ENCODE measurements around the gene HRC. TPM values are rescaled to one million over a fixed set of nuclear protein-coding genes. Genes with fewer than 3 reads are reported as not detected.
A peak's percentile ranks its signal among the peaks of the same experiment; 100 is the strongest.

Gene HRC, protein sequence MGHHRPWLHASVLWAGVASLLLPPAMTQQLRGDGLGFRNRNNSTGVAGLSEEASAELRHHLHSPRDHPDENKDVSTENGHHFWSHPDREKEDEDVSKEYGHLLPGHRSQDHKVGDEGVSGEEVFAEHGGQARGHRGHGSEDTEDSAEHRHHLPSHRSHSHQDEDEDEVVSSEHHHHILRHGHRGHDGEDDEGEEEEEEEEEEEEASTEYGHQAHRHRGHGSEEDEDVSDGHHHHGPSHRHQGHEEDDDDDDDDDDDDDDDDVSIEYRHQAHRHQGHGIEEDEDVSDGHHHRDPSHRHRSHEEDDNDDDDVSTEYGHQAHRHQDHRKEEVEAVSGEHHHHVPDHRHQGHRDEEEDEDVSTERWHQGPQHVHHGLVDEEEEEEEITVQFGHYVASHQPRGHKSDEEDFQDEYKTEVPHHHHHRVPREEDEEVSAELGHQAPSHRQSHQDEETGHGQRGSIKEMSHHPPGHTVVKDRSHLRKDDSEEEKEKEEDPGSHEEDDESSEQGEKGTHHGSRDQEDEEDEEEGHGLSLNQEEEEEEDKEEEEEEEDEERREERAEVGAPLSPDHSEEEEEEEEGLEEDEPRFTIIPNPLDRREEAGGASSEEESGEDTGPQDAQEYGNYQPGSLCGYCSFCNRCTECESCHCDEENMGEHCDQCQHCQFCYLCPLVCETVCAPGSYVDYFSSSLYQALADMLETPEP
- not detected for total RNA-seq

DNA sequence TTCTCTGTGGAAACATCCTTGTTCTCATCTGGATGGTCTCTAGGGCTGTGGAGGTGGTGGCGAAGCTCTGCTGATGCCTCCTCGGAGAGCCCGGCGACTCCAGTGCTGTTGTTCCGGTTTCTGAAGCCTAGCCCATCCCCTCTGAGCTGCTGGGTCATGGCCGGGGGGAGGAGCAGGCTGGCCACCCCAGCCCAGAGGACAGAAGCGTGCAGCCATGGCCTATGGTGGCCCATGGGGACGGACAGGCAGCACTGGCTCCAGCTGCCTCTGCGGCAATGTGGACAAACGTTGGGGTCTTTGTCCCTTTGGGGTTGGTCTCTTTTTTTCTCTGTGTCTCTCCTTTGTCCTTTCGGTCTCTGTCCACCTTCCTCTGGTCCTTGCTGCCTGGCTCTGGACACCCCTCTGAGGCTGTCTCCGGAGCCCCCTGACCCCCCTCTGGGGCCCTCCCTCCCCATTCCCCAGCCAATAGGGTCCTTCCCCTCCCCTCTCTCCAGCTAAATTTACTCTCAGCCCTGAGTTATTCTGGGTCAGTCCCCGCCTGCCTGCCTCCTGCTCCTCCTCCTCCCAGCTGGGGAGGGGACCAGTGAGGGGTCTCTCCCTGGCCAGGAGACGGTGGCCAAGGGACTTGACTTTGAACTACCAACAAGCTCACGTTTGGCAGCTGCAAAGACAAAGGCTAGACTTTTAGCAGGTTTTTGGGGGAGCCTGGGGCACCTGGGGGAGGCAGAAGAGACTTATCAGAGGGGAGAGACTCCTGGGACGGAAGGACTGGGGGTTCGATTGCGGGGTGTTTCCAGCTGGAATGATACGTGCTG lies at the start of gene HRC:
HRC (minus strand) TSS at position 392 of the 815 bp plus-strand sequence; CDS start at position 233, 159 bp downstream.
- H3K36me3 Mint-ChIP-seq (ENCODE audit: low read depth): peaks cover 5% of the 10 kb centered on the region
- POLR2A ChIA-PET: no interaction called here
- H3K4me3 Mint-ChIP-seq: no peak within 1 kb of the TSS
- no peaks in the 10 kb centered on the region for H3K9me3 Mint-ChIP-seq
- peaks cover 13% of the 10 kb centered on the region for H3K4me1 Mint-ChIP-seq
- no peak within 1 kb of the TSS for H3K27ac Mint-ChIP-seq
- CTCF ChIA-PET: interaction anchor here (0.8 to 1.3 kb wide), 2 partner anchors 49 to 162 kb away, joined by 3 read pairs; partner anchors contain the start of genes GYS1 and RUVBL2
- H3K27me3 Mint-ChIP-seq: peaks cover 64% of the 10 kb centered on the region
- no peak for DNase-seq

DNA sequence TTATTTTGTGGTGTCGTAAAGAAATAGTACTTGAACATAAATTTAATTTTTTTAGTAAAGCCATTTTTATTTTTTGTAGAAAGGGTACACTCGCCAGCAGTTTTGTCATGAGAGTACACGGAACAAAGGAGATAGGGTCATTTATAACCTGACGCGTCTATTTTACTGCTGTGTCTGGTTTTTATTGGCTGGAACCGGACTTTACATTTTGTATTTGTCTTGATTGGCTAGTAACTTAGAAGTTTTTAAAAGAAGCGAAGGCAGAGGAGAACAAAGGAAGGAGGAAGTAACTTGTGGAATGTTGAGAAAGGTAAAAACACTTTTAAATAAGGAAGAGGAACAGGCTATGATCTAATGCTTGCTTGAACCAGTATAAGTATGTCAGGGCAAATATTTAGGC lies 45.8 kb upstream of the HRC start:
- Mint-ChIP-seq H3K27ac (no peak overlapping the region), H3K4me1 (peaks cover 11% of the 10 kb centered on the region), H3K36me3 (ENCODE audit: low read depth) (no peaks in the 10 kb centered on the region), H3K27me3 (no peaks in the 10 kb centered on the region), H3K4me3 (no peak overlapping the region), H3K9me3 (no peaks in the 10 kb centered on the region)
- no peak for DNase-seq
- ChIA-PET CTCF (no interaction called here), POLR2A (no interaction called here)

DNA sequence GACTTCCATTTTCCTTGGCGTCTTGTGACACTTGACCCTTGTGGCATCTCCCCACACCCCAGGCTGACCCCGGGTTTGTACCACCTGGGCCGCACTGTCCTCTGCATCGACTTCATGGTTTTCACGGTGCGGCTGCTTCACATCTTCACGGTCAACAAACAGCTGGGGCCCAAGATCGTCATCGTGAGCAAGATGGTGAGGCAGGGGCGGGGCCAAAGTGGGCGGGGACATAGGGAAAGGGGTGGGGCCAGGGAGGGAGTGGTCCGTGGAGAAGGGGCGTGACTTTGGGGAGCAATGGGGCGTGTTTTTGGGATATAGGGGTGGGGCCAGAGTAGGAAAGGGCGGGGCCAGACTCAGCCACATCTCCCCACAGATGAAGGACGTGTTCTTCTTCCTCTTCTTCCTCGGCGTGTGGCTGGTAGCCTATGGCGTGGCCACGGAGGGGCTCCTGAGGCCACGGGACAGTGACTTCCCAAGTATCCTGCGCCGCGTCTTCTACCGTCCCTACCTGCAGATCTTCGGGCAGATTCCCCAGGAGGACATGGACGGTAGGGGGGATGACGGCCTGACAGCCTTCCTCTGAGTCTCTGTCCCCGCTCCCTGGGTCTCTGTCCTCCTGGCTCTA lies 45.2 kb upstream of the HRC start:
- ChIA-PET POLR2A (no interaction called here), CTCF (interaction anchor here (0.9 kb wide), 1 partner anchor 102 kb away, joined by 3 read pairs; no protein-coding TSS in a partner anchor)
- H3K4me3 Mint-ChIP-seq: no peak overlapping the region
- H3K27ac Mint-ChIP-seq: no peak overlapping the region
- no peaks in the 10 kb centered on the region for H3K9me3 Mint-ChIP-seq
- no peaks in the 10 kb centered on the region for H3K27me3 Mint-ChIP-seq
- peaks cover 11% of the 10 kb centered on the region for H3K4me1 Mint-ChIP-seq
- no peak for DNase-seq
- no peaks in the 10 kb centered on the region for H3K36me3 Mint-ChIP-seq (ENCODE audit: low read depth)

DNA sequence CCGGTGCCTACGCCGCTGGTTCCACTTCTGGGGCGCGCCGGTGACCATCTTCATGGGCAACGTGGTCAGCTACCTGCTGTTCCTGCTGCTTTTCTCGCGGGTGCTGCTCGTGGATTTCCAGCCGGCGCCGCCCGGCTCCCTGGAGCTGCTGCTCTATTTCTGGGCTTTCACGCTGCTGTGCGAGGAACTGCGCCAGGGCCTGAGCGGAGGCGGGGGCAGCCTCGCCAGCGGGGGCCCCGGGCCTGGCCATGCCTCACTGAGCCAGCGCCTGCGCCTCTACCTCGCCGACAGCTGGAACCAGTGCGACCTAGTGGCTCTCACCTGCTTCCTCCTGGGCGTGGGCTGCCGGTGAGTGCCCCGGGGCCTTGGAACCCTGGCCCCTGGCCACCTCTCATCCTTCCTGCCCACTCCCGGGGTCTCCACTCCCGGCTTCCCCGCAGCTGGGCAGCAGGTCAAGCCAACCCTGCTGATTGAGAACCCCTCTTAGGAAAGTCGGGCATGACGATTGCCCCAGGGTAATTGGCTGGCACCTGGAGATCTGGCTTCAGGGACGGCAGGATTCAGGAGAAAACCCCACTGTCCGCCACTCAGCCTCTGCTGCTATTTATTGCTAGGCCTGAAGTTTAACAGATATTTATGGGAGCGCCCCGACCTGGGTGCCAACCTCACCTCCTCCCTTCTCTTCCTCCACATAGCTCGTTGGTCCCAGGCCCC lies 41.5 kb upstream of the HRC start:
- H3K36me3 Mint-ChIP-seq (ENCODE audit: low read depth): no peaks in the 10 kb centered on the region
- H3K4me3 Mint-ChIP-seq: no peak overlapping the region
- no peak for DNase-seq
- H3K27ac Mint-ChIP-seq: no peak overlapping the region
- no peaks in the 10 kb centered on the region for H3K9me3 Mint-ChIP-seq
- H3K4me1 Mint-ChIP-seq: peaks cover 11% of the 10 kb centered on the region
- H3K27me3 Mint-ChIP-seq: peaks cover 2% of the 10 kb centered on the region
- POLR2A ChIA-PET: no interaction called here
- CTCF ChIA-PET: no interaction called here

DNA sequence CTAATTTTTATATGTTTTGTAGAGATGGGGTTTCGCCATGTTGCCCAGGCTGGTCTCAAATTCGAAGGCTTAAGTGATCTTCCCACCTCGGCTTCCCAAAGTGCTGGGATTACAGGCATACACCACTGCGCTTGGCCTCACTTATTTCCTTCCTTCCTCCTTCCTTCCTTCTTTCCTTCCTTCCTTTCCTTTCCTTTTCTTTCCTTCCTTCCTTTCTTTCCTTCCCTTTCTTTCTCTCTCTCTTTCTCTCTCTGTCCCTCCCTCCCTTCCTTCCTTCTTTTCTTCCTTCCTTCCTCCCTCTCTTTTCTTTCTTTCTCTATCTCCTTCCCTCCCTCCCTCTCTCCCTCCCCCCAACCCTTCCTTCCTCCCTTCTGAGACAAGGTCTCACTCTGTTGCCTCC lies 39.2 kb upstream of the HRC start:
- DNase-seq: no peak
- ChIA-PET POLR2A (no interaction called here), CTCF (interaction anchor here (0.6 kb wide), 1 partner anchor 1284 kb away, joined by 4 read pairs; no protein-coding TSS in a partner anchor)
- Mint-ChIP-seq H3K27me3 (peaks cover 2% of the 10 kb centered on the region), H3K27ac (no peak overlapping the region), H3K36me3 (ENCODE audit: low read depth) (no peaks in the 10 kb centered on the region), H3K9me3 (peaks cover 8% of the 10 kb centered on the region), H3K4me1 (peaks cover 14% of the 10 kb centered on the region), H3K4me3 (no peak overlapping the region)

DNA sequence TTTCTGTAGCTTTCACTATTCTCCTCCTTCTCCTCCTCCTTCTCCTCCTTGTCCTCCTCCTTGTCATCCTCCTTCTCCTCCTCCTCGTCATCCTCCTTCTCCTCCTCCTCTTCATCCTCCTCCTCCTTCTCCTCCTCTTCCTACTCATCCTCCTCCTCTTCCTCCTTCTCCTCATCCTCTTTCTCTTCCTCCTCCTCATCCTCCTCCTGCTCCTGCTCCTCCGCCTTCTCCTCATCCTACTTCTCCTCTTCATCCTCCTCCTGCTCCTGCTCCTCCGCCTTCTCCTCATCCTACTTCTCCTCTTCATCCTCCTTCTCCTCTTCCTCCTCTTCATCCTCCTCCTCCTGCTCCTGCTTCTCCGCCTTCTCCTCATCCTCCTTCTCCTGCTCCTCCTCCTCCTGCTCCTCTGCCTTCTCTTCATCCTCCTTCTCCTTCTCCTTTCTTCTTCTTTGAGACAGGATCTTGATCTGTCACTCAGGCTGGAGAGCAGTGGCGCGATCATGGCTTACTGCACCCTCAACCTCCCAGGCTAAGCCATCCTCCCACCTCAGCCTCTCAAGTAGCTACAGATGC lies 38.7 kb upstream of the HRC start:
- Mint-ChIP-seq H3K36me3 (ENCODE audit: low read depth) (no peaks in the 10 kb centered on the region), H3K9me3 (peaks cover 8% of the 10 kb centered on the region), H3K4me3 (no peak overlapping the region), H3K4me1 (peaks cover 16% of the 10 kb centered on the region), H3K27me3 (peaks cover 2% of the 10 kb centered on the region), H3K27ac (no peak overlapping the region)
- POLR2A ChIA-PET: no interaction called here
- DNase-seq: no peak
- CTCF ChIA-PET: interaction anchor here (0.6 to 1.3 kb wide), 2 partner anchors 96 to 1285 kb away, joined by 3 to 4 read pairs; no protein-coding TSS in a partner anchor

DNA sequence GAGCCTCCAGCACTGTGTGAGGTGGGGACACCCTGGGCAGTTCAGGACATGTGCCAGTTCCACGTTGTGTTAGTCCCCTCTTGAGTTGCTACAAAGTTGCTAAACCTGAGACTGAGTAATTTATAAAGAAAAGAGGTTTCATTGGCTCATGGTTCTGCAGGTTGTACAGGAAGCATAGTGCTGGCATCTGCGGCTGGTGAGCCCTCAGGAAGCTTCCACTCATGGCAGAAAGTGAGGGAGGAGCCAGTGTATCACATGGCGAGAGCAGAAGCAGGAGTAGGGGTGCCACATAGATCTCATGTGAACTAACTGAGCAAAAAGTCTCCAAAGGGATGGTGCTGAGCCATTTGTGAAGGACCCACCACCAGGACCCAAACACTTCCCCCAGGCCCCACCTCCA lies 35.6 kb upstream of the HRC start:
- ChIA-PET CTCF (interaction anchor here (0.7 kb wide), 1 partner anchor 16 kb away, joined by 3 read pairs; no protein-coding TSS in a partner anchor), POLR2A (no interaction called here)
- peaks cover 19% of the 10 kb centered on the region for H3K4me1 Mint-ChIP-seq
- H3K27me3 Mint-ChIP-seq: peaks cover 2% of the 10 kb centered on the region
- peaks cover 12% of the 10 kb centered on the region for H3K9me3 Mint-ChIP-seq
- no peak overlapping the region for H3K4me3 Mint-ChIP-seq
- H3K27ac Mint-ChIP-seq: no peak overlapping the region
- DNase-seq: no peak
- H3K36me3 Mint-ChIP-seq (ENCODE audit: low read depth): no peaks in the 10 kb centered on the region

DNA sequence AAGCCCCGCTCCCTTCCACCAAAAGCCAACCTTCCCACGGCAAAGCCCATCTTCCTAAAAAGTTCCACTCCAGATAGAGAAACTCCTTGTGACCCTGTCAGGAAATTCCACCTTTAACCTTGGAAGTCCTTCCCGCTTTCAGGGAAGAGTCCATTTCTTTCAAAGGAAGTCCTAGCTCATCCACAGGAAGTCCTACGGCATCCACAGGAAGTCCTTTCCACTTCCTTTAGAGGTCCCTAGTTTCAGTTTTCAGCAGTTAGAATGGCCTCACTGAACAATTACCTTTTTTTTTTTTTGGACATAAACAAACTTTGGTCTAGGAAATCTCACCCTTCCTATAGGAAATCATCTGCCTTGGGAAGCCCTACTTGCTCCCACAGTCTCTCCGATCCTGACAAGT lies 34.1 kb upstream of the HRC start:
- ChIA-PET POLR2A (no interaction called here), CTCF (interaction anchor here (0.7 kb wide), 1 partner anchor 10 kb away, joined by 4 read pairs; no protein-coding TSS in a partner anchor)
- DNase-seq: no peak
- peaks cover 12% of the 10 kb centered on the region for H3K9me3 Mint-ChIP-seq
- H3K4me1 Mint-ChIP-seq: peaks cover 19% of the 10 kb centered on the region
- H3K27ac Mint-ChIP-seq: no peak overlapping the region
- H3K36me3 Mint-ChIP-seq (ENCODE audit: low read depth): no peaks in the 10 kb centered on the region
- H3K27me3 Mint-ChIP-seq: peaks cover 2% of the 10 kb centered on the region
- H3K4me3 Mint-ChIP-seq: no peak overlapping the region

DNA sequence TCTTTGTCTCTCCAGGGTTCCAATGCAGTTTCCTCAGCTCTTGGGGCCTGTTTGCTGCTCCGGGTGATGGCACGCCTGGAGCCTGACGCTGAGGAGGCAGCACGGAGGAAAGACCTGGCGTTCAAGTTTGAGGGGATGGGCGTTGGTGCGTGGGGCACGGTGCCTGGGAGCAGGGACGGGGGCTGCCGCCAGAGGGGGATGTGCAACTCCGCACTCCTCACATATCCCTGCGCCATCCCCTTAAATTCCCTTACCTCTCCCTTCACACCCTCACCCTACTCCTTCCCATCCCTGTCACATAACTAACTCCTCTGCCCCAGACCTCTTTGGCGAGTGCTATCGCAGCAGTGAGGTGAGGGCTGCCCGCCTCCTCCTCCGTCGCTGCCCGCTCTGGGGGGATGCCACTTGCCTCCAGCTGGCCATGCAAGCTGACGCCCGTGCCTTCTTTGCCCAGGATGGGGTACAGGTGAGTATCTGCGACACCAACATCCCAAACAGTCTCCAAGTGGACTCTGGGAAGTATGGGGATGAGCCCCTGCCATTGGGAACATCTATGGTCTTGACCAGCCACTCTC lies 33.5 kb upstream of the HRC start:
- Mint-ChIP-seq H3K4me3 (no peak overlapping the region), H3K4me1 (peaks cover 19% of the 10 kb centered on the region), H3K27ac (no peak overlapping the region), H3K9me3 (peaks cover 16% of the 10 kb centered on the region), H3K27me3 (no peaks in the 10 kb centered on the region), H3K36me3 (ENCODE audit: low read depth) (no peaks in the 10 kb centered on the region)
- DNase-seq: no peak
- POLR2A ChIA-PET: no interaction called here
- CTCF ChIA-PET: interaction anchor here (1.4 to 2.3 kb wide), 2 partner anchors 10 to 11 kb away, joined by 3 to 10 read pairs; no protein-coding TSS in a partner anchor

DNA sequence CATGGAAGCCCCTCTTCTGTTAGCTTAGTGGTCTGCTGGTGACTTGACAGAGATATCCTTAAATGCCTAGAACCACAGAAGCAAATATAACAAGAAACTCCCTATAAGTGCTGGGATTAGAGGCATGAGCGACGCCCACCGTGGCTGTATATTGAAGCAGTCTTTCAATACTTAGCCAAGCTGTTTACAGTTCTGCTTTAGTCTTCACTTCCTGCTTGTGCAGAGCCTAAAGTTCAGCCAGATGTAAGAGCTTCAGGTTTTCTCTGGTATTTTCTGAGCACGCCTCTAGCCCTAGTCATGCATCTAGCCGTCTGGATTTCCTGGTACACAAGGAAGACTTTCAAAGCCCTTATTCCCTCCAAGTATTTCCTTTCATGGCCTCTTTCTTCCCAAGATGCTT lies 30.9 kb upstream of the HRC start:
- POLR2A ChIA-PET: no interaction called here
- Mint-ChIP-seq H3K9me3 (peaks cover 19% of the 10 kb centered on the region), H3K27ac (peak overlapping the region; percentile 50), H3K27me3 (no peaks in the 10 kb centered on the region), H3K36me3 (ENCODE audit: low read depth) (no peaks in the 10 kb centered on the region), H3K4me3 (no peak overlapping the region), H3K4me1 (peaks cover 19% of the 10 kb centered on the region)
- DNase-seq: no peak
- CTCF ChIA-PET: interaction anchor here (0.6 kb wide), 1 partner anchor 573 kb away, joined by 7 read pairs; no protein-coding TSS in a partner anchor

DNA sequence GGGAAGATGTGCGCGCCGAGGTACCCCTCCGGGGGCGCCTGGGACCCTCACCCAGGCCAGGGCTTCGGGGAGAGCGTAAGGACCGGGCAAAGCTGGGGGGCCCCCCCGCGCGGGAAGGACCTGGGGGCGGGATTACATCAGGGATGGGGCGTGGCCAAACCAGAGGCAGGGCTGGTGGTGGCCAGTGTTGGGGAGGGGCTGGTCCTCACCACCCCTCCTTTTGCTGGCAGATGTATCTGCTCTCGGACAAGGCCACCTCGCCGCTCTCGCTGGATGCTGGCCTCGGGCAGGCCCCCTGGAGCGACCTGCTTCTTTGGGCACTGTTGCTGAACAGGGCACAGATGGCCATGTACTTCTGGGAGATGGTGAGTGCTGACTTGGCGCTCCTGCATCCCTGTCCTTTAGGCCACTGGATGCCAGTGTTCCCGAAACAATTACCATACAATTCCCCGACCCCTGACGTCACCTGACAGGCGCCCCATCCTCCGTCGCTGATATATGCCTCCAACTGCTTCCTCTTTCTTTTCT lies 27.7 kb upstream of the HRC start:
- Mint-ChIP-seq H3K36me3 (ENCODE audit: low read depth) (no peaks in the 10 kb centered on the region), H3K27ac (no peak overlapping the region), H3K9me3 (peaks cover 11% of the 10 kb centered on the region), H3K4me1 (no peaks in the 10 kb centered on the region), H3K27me3 (no peaks in the 10 kb centered on the region), H3K4me3 (no peak overlapping the region)
- ChIA-PET CTCF (no interaction called here), POLR2A (no interaction called here)
- DNase-seq: no peak
